ENCODE measurements around the gene RPA4.

DNA sequence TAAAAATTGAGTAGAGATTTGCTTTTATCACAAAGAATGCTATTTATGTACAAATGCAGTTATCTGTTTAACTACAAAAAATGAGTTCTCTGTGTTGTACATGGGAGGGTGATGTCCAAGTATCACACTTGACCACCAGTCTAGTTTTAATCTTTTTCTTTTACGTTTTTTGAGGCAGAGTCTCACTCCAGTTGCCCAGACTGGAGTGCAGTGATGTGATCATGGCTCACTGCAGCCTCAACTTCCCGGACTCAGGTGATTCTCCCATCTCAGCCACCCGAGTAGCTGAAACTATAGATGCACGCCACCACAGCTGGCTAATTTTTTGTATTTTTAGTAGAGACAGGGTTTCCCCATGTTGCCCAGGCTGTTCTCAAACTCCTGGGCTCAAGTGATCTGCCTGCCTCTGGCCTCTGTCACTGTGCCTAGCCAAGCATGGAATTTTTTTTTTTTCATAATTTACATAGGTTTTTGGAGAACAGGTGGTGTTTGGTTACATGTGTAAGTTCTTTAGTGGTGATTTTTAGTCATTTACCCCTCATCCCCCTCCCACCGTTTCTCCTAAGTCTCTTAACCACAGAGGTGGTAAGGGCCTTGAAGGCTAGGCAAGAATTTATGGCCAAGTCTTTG, 47.9 kb upstream of the RPA4 start:
- TF ChIP-seq, protein P1, sequence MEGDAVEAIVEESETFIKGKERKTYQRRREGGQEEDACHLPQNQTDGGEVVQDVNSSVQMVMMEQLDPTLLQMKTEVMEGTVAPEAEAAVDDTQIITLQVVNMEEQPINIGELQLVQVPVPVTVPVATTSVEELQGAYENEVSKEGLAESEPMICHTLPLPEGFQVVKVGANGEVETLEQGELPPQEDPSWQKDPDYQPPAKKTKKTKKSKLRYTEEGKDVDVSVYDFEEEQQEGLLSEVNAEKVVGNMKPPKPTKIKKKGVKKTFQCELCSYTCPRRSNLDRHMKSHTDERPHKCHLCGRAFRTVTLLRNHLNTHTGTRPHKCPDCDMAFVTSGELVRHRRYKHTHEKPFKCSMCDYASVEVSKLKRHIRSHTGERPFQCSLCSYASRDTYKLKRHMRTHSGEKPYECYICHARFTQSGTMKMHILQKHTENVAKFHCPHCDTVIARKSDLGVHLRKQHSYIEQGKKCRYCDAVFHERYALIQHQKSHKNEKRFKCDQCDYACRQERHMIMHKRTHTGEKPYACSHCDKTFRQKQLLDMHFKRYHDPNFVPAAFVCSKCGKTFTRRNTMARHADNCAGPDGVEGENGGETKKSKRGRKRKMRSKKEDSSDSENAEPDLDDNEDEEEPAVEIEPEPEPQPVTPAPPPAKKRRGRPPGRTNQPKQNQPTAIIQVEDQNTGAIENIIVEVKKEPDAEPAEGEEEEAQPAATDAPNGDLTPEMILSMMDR (IDR thresholded peaks at IDR 0.05): no peak
- no peak for TF ChIP-seq POLR2A (IDR thresholded peaks at IDR 0.05)
